GM19452 (cell line): ENCODE data around the gene LRP5.
"Not testable (repeated sequence)": the region's sequence is repeated elsewhere in the genome, so short reads cannot be mapped to it uniquely, and the experiment has no call there.

ENCODE experiments used
- ATAC-seq: cut with Tn5 transposase; IDR thresholded peaks from one replicate; pipeline ENCODE4 v1.9.1; 2021; ENCODE audit not compliant: unreplicated experiment

LRP5 gene

DNA sequence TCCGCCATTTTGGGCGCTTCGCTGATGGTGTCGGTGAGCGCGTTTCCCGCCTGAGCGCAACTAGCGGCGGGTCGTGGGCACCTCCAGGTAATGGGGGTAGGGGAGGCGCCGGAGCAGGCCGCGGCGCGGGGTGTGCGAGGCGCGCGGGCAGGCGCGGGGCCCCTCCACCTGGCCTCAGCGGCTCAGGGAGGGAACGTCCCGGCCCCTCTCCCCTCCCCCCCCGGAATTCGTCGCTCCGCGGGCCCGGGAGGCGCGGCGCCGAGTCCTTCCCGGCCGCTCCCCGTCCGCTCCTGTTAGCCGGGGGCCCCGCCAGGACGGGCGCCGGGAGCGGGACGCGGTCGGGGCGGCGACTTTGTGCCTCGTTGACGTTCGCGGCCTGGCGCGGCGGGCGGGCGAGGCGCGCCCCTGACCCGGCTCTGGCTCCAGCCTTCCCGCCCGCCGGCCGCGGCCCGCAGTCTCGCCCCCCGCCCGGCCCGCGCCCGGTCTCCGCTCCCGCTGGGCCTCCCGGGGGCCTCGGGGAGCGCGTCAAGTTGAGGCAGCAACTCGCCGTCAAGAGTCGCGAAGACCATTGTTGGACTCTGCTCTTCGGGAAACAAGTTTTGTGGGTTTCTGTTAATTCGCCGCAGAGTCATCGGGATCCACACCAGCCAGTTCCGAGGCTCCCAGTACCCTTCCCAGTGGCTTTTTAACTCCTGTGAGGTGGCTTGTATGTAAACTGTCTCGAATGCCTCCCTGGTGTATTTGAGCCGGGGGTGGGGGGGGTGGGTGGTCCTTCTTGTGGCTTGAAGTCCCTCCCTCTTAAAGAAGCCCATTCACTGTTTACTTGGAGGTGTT, 148.6 kb downstream of the LRP5 start, which contains the start of gene PPP6R3:
Gene PPP6R3, plus strand, starts transcription at position 12 of the 834 bp plus-strand sequence. CDS start 76,913 bp downstream, outside the sequence.
- ATAC-seq: peak; percentile 40

DNA sequence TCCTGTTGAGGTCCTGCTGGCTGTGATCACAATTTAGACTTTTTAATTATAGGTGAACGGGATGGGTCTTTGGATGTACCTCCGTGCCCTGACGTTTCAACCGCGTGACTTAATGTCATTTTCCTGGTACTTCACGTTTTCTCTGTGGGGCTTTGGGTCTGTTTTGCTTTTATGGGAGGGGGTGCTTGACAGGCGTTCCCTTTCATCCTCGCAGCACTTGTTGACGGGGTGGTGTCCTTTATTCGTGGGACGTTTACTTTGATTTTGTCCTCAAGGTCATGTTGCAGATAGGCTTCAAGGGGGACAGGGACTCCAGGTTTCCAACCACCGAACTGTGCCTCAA, 149.2 kb downstream of the LRP5 start:
- no peak for ATAC-seq

DNA sequence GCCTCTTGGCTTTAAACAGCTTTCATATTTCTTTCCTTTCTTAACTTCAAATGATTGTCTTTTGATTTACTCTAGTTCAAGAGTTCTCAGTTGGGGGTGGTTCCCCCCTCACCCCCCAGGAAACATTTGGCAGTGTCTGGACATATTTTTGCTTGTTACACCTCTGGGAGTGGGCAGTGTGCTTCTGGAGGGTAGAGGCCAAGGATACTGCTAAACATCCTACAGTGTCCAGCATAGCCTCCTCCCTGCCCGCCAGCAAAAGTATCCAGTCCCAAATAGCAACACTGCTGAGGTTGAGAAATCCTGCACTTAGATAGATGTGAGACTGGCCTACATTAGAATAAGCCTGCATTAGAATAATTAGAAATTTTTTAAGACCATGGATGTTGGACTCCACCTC, 151.3 kb downstream of the LRP5 start:
- ATAC-seq: no peak

DNA sequence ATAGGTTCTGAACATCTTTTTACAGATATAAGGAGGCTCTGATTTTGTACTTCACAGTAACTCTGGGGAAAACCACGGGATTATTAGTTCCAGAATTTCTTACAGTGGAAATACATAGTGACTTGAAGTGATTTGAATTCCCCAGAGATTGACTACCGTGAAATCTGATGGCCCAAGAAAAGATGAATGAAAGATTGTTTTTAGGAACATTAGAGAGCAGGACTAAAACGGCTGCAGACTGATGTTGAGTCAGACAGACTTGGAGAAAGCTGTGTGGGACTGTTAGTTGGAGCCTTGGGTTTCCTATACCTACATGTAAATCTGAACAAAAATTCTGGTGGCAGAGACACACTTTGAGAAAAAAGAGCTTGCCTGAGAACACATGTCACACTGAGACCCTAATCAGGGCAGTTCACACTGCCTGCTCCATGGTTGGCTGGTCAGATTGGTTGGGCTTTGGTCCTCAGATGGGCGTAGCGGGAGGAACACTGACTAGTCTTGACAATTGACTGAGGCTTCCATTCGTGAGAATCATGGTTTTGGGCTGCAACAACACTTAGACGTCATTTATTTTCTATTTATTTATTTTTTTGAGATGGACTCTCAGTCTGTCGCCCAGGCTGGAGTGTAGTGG, 154.9 kb downstream of the LRP5 start:
- ATAC-seq: no peak

DNA sequence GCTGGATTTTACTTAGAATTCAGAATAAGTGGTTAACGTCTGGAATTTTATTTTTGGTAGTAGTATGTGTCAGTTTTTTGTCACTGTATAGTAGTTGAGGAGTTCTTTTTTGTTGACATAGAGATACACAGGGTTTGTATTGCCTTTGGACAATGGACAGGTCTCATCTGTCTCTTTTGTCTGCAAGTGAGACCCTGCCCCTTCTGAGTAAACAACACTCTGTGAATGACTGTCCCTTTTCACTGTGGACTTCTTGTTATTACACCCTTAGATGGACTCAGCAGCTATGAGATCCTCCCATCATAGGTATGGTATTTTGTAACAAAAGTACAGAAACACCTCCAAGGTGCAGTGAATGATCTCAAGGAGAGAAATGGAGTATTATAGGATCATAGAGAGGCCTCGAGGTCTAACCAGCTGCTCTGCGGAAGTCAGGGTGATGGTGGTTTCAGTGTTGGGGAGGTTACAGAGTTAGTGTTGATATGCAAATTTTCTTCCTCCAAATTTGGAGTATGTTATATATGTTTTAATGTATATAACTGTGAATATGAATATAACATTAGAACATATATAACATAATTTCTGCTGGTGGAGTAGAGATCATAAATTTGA, 155.9 kb downstream of the LRP5 start:
- ATAC-seq: no peak

DNA sequence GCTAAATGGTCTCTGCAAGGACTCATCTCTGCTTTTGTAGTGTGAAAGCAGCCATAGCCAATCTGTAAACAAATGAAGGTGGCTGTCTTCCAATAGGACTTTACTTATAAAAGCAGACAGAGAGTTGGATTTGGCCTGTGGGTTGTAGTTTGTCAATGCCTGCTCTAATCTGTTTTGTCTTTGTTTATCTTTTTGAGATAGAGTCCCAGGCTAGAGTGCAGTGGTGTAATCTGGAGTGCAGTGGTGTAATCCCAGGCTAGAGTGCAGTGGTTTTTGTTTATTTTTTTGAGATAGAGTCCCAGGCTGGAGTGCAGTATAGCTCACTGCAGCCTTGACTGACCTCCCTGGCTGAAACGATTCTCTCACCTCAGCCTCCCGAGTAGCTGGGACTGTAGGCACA, 156.7 kb downstream of the LRP5 start:
- no peak for ATAC-seq

DNA sequence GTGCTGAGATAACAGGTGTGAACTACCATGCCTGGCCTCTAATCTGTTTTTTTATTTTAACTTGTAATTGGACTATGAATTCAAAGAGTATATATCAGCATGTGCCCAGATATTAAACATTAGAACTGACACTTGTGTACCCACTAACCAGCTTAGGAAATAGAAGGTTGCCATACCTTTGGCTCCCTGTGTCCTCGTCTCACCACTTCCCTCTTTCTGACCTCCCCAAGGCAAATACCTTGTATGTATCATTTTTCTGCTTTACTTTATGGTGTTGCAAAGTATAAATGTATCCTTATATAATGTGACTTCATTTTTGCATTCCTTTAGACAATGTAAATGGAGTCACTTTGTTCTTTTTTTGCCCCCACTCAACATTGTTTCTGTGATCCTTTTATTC, 157.3 kb downstream of the LRP5 start:
- ATAC-seq: no peak

DNA sequence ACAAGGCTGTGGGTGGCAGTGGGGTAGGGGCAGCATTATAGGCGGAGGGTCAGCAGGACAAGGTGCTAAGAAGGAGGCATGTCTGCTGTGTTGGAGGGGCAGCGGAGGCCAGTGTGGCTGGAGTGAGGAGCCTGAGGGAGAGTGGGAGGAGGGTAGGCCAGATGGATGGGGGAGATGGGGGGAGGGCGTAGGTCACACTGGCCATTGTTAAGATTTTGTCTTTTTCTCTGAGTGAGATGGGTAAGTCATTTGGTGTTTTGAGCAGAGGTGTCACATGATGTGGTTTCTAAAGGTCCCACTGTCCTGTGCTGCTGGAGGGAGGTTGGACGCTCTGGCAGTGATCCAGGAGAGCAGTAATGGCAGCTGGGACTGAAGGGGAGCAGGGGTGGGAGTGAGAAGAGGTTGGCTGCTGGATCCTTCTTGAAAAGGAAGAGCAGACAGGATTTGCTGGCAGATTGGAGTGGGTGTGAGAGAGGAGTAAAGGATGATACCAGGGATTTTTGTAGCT, 158.0 kb downstream of the LRP5 start:
- no peak for ATAC-seq

DNA sequence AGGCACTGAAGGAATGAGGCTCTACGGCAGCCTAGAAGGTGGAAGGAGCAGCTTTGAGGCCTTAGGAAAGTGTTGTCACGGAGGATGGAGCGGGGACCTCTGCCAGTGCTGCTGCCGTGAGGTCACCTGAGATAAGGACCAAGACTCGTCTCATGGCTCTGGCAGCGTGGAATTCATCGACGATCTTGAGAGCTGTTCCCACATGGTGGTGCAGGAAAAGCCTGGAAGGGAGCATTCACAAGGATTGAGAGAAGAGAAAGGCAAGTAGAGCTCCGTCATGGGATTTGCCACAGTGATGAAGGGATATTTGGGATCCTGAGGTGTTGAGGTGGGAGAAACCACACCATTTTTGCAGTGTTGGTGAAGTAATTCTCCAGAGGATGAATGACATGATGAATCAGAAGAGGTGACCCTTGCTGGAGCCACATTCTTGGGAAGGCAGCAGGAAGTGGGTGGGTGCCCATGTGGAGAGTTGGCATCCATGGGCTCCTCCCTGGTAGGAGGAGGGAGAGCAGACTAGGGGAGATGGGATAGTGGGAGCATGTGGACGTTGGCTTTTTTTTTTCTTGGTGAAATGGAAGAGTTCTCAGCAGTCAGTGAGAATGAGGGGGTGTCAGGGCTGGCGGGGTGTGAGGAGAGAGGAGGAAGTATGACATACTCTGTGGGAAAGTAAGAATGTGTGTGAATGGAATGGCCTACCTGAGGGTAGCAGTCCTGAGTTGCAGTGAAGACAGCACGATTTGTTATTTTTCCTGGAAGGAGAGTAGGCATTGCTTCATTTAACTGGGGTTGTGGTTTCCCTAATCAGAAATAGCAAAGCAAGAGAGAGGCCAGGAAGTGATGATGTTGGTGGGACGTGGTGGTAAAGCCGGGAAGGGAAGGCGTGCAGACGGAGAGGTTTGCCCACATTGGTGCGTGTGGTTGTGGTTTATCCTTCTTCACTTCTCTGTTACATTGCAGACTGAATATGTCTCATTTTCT, 159.3 kb downstream of the LRP5 start:
- ATAC-seq: no peak

DNA sequence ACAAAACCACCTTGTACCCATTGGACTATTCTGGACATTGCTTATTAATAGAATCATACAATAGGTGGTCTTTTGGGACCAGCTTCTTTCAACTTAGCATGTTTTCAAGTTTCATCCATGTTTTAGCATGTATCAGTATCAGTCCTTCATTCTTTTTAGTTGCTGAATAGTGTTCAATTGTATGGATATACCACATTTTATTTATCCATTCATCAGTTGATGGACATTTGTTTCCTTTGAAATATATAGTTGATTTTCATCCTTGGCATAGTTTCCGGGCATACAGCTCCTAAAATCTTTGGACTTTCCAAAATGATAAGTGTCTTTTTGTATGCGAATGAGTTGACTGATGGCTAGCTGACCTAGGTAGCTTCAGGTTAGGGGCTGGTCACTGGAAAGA, 160.4 kb downstream of the LRP5 start:
- no peak for ATAC-seq

DNA sequence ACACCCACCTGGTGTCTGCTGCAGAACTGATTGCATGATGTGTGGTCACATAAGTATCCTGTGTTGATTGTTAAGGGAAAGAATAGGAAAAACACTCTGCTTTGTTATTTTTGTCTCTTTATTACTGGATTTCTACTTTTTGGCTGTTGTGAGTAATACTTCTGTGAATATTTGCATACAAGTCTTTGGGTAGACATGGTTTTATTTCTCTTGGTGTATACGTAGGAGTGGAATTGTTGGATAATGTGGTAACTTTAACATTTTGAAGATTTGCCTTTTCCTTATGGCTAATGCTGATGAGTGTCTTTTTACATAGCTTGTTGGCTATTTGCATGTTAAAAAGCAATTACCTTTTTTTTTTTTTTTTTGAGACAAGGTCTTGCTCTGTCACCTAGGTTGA, 161.3 kb downstream of the LRP5 start:
- no peak for ATAC-seq

DNA sequence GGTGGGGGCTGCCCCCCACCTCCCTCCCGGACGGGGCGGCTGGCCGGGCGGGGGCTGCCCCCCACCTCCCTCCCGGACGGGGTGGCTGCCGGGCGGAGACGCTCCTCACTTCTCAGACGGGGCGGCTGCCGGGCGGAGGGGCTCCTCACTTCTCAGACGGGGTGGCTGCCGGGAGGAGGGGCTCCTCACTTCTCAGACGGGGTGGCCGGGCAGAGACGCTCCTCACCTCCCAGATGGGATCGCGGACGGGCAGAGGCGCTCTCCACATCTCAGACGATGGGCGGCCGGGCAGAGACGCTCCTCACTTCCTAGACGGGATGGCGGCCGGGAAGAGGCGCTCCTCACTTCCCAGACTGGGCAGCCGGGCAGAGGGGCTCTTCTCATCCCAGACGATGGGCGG, 163.2 kb downstream of the LRP5 start:
- ATAC-seq: not testable (repeated sequence)

DNA sequence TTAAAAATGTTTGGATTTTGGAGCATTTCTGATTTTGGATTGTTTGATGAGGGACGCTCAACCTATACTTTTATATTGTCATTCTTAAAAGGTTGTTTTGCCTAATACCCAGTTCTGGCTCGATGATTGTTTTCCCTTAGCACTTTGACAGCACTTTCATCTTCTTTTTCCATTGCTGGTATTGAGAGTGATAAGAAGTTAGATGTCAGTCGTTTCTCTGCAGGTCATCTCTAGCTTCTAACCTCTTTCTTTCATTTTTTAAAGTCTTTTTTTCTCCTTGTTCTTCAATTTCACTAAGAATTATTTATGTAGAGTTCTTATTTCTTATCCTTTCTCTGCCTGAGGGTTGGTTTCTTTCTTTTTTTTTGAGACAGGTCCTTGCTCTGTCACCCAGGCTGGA, 167.0 kb downstream of the LRP5 start:
- no peak for ATAC-seq

DNA sequence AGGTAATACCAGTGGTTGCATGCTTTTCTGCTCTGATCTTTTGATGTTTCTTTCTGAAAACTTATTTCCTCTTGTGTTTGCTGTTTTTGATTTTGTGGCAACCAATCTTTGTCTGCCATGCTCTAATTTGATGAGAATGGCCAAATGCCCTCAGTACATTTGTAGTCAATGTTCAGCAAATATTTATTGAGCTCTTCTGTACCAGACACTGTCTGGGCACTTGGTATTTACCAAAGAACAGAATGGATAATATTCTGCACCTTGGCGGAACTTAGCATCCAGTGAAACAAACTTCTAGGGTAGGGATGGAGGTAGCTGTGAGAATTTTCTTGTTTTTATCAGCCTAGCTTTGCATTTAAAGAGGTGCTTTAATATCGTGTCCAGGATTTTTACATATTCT, 167.8 kb downstream of the LRP5 start:
- no peak for ATAC-seq

DNA sequence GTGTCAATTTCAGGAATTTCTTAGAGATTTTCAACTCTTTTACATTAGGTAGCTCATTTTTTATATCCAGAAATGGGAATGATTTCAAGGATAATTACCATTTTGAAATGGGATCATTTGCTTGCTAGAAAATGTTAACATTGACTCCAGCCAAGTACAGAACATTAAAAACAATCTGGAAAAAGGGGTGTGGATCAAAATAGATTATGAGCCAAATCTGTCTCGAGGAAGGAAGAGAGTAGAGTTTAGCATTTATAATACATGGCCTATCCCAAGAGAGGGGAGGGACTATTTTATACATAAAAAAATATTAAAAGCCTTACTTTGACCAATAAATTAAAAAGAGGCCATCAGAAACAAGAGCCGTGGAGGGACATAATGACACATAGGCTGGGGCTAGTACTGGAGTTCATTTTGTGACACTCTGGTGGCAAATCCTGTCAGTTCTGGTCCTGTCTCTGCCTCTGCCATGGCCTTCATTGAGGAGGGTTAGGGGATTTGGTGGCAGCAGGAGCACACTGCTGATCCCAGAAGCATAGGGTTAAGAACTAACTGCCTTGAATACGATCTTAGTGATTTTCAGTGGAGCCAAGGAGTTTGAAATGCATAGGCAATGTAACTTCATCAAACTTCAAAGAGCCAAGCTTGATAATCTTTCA, 168.6 kb downstream of the LRP5 start:
- no peak for ATAC-seq

DNA sequence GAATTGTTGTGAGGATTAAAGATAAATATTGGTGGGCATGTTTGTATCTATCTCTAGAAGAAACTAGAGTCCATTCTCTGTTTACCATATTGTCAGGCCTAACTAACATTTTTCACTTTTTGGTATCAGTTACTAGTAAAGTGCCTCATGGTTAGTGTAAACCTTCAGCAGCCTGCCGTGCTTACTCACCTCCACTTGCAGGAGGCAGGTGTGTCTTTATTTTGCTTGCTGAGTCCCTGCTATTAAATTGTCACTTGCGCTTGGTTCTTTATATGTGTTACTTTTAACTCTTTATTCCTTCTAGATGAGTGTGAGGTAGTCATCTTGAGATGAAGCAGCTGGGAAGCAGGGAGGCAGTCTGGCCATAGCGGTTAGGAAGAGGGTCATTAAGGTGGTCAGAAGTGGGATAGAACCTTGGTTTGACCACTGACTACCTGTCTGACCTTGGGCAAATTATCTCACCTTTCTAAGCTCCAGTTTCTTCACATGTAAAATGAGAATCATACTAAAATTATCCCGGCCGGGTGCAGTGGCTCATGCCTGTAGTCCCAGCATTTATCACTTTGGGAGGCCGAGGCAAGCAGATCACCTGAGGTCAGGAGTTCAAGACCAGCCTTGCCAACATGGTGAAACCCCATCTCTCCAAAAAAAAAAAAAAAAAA, 169.3 kb downstream of the LRP5 start:
- no peak for ATAC-seq

DNA sequence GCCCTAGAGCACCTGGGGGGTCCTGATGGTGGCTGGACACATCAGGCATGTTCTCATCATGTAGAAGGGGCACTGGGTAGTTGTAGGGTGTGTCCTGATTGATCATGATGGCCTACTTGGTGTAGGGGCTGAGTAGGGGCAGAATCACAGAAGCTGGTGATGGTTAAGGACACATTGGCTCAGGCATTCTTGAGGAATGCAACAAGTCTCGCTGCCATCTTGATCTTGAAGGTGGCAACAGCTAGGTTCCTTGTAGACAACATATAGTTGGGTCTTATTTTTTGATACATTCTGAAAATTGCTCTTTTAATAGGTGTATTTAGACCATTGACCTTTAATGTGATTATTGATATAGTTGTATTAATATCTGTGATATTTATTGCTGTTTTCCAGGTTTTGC, 176.2 kb downstream of the LRP5 start:
- no peak for ATAC-seq

DNA sequence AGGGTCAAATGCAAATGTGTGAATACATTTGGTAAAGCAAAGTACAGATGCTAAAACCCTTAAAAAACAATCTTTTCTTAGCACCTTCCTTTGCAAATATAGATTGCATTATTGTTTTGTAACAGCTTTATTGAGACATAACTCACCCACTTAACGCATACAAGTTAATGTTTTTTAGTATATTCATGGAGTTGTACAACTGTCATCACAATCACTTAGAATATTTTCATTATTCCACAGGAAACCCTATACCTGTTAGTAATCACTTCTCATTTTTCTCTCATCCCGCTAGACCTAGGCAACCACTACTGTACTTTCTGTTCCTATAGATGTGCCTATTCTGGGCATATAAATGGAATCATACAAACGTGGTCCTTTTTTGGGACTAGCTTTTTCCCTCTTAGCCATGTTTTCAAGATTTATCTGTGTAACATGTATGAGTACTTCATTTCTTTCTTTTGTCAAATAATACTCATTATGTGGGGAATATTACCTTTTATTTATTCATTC, 182.9 kb downstream of the LRP5 start:
- no peak for ATAC-seq

DNA sequence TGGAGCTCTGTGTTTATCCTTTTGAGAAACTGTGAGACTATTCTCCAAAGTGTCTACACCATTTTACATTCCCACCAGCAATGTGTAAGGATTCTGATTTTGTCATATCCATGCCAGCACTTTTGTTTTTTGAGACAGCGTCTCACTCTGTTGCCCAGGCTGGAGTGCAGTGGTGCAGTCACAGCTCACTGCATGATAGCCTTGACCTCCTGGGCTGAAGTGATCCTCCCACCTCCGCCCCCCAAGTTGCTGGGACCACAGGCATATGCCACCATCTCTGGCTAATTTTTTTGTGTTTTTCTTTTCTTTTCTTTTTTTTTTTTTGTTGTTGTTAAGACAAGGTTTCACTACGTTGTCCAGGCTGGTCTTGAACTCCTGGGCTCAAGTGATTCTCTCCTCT, 183.5 kb downstream of the LRP5 start:
- ATAC-seq: no peak

DNA sequence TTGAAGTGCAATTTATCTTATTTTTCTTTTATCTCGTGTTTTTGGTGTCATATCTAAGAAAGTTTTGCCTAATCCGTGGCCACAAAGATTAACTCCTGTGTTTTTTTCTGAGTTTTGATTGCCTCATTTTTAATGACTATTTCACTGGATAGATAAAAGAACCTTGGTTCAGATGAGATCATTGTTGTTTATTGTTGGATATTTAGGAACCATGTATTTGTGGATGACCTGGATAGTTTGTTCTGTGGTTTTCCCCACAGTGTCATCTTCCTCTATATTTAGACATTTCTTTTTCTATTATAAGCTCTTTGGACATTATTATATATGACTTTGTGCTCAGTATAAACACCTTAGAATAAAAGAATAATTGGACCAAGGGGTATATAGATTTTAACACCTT, 185.4 kb downstream of the LRP5 start:
- no peak for ATAC-seq
